Measurements from ENCODE around the gene MLPH. TPM values are rescaled to one million over a fixed set of nuclear protein-coding genes. Genes with fewer than 3 reads are reported as not detected.

The MLPH gene
- total and polyA plus RNA-seq, 2 of the 13 experiments (the other 11 are each of a cell fraction or from before 2014, with no cell fraction given), result 0.12 TPM; not detected in 1

- TF ChIP-seq ZNF550 (CRISPR knock-in tag; IDR thresholded peaks at IDR 0.05; ENCODE audit: borderline replicate concordance) (no peak), TAF15 (IDR thresholded peaks at IDR 0.05; ENCODE audit: low read depth, low read length, poor library complexity, severe bottlenecking) (no peak), IKZF5 (CRISPR knock-in tag; IDR thresholded peaks at IDR 0.05) (no peak), JUN (CRISPR knock-in tag; IDR thresholded peaks at IDR 0.05) (no peak)
These were observed 8.1 kb upstream of the MLPH start (continued) for GRCh38 chr2:237478979-237479378.

GRCh38 chr2:237479747-237480146 is 7.3 kb upstream of the MLPH start:
- H2AFZ ChIP-seq (ENCODE audit: low read length), result no peak overlapping the region
- no peaks in the 10 kb centered on the region for H4K20me1 ChIP-seq (ENCODE audit: insufficient read depth, low read length)
- no peak overlapping the region for H3K27ac ChIP-seq (ENCODE audit: extremely low read length, insufficient read depth, low read length)
- in situ Hi-C loops (cut with HindIII; ENCODE audit: extremely low pct_ligation_motif_present, low pct_unique_long_range_greater_than_20kb) (no loop called here), intact Hi-C loops (cut with micrococcal nuclease; ENCODE audit: unreplicated experiment) (no loop called here)
- H3K36me3 ChIP-seq (replicated peaks in 1 of 2; ENCODE audit: control insufficient read depth in 1 of 2, insufficient read depth in 2 of 2, low read length in 2 of 2), result no peaks in the 10 kb centered on the region
- ChIA-PET POLR2A (no interaction called here), CTCF (ENCODE audit: low intra/inter-chr PET ratio, low total read pairs) (no interaction called here)
- BruUV-seq (replicated peaks), result no TSS peak
- H3K79me2 ChIP-seq (ENCODE audit: insufficient read depth, low read length), result no peaks in the 10 kb centered on the region
- no peaks in the 10 kb centered on the region for H3K9me3 ChIP-seq (ENCODE audit: low read length)
- H3K9ac ChIP-seq (ENCODE audit: insufficient read depth, low read depth, low read length), result no peak overlapping the region
- no peak for FAIRE-seq
- H3K27me3 ChIP-seq (ENCODE audit: control insufficient read depth in 1 of 2, insufficient read depth in 2 of 2, low read length in 2 of 2), result peaks cover 0 to 65% of the 10 kb centered on the region in 2 experiments; a peak in 4 of 5 replicates
- H3K4me3 ChIP-seq (replicated peaks in 1 of 3; ENCODE audit: insufficient read depth in 1 of 3, low read depth in 2 of 3, low read length in 3 of 3), result no peak overlapping the region
- ATAC-seq, result no peak
- 1% methylated on average over 4 of the region's 4 CpGs for WGBS (ENCODE audit: low lambda C conversion rate)
- no peak overlapping the region for H3K4me2 ChIP-seq (ENCODE audit: low read depth, low read length)
- H3K4me1 ChIP-seq (ENCODE audit: insufficient read depth, low read length), result peaks cover 19% of the 10 kb centered on the region
- DNase-seq (ENCODE audit: low spot score), result no peak
- no peak for TF ChIP-seq MEIS1 (CRISPR knock-in tag; IDR thresholded peaks at IDR 0.05; ENCODE audit: borderline replicate concordance)
- TF ChIP-seq ZNF746 (CRISPR knock-in tag; IDR thresholded peaks at IDR 0.05), result no peak
- TF ChIP-seq ZEB1 (IDR thresholded peaks at IDR 0.05; ENCODE audit: insufficient replicate concordance, low read depth), result no peak
- TF ChIP-seq MTERF4 (CRISPR knock-in tag; IDR thresholded peaks at IDR 0.05), result no peak
- TF ChIP-seq NFE2 (CRISPR knock-in tag; IDR thresholded peaks at IDR 0.05), result no peak
- no peak for TF ChIP-seq ZBTB20 (CRISPR knock-in tag; IDR thresholded peaks at IDR 0.05; ENCODE audit: borderline replicate concordance, low read depth)
- TF ChIP-seq SP4 (CRISPR knock-in tag; IDR thresholded peaks at IDR 0.05), result no peak
- TF ChIP-seq DMTF1 (CRISPR knock-in tag; IDR thresholded peaks at IDR 0.05), result no peak
- no peak for TF ChIP-seq NR2C2 (CRISPR knock-in tag; IDR thresholded peaks at IDR 0.05; ENCODE audit: borderline replicate concordance)
- no peak for TF ChIP-seq HMG20B (CRISPR knock-in tag; conservative IDR thresholded peaks at IDR 0.05)
- no peak for TF ChIP-seq ISX (CRISPR knock-in tag; conservative IDR thresholded peaks at IDR 0.05)
- TF ChIP-seq ZNF24 (IDR thresholded peaks at IDR 0.05), result no peak
- TF ChIP-seq CBX1 (IDR thresholded peaks at IDR 0.05; ENCODE audit: low read depth), result no peak
